Spleen (tissue), 11 donors: ENCODE measurements around the gene SYNDIG1L. TPM values are rescaled to one million over a fixed set of nuclear protein-coding genes. Genes with fewer than 3 reads are reported as not detected.

Experiments used
- DNase-seq: peaks from one replicate; pipeline ENCODE4 v3.0.0-alpha.2; 2020
- H3K27ac ChIP-seq, 8 donors: fragments of 200-600 bp; sonication (generic) in 7 of 8; 1 replicate in 4 of 8; 2 replicates in 4 of 8; pipeline versions ENCODE4 v1.5.0 to v1.8.0; 2016 to 2021; ENCODE audit warnings: inconsistent platforms in 4 of 8, mild to moderate bottlenecking in 4 of 8, moderate library complexity in 1 of 8
- H3K27me3 ChIP-seq, 7 donors: fragments of 200-600 bp; sonication (generic) in 6 of 7; replicated peaks in 1 of 7; 1 replicate in 4 of 7; 2 replicates in 3 of 7; pipeline versions ENCODE4 v1.5.0 to v1.8.0; 2016 to 2021; ENCODE audit warnings: inconsistent platforms in 3 of 7, mild to moderate bottlenecking in 1 of 7
- H3K36me3 ChIP-seq, 6 donors: fragments of 200-600 bp; sonication (generic) in 5 of 6; 1 replicate in 4 of 6; 2 replicates in 2 of 6; pipeline versions ENCODE4 v1.5.0 to v1.8.0; 2016 to 2021; ENCODE audit warnings: inconsistent platforms in 2 of 6
- H3K4me1 ChIP-seq, 6 donors: fragments of 200-600 bp; sonication (generic) in 5 of 6; 1 replicate in 3 of 6; 2 replicates in 3 of 6; pipeline versions ENCODE4 v1.5.0 to v1.8.0; 2016 to 2021; ENCODE audit warnings: inconsistent platforms in 3 of 6
- H3K4me3 ChIP-seq, 8 donors: fragments of 200-600 bp; sonication (generic) in 7 of 8; 1 replicate in 4 of 8; 2 replicates in 4 of 8; pipeline versions ENCODE4 v1.5.0 to v1.8.0; 2016 to 2021; ENCODE audit warnings: inconsistent platforms in 4 of 8, mild to moderate bottlenecking in 4 of 8, moderate library complexity in 2 of 8
- H3K9me3 ChIP-seq, 8 donors: fragments of 200-600 bp; sonication (generic) in 7 of 8; 1 replicate in 4 of 8; 2 replicates in 4 of 8; pipeline versions ENCODE4 v1.5.0 to v1.8.0; 2016 to 2021; ENCODE audit warnings: inconsistent platforms in 4 of 8
- CTCF ChIP-seq, 11 experiments: fragments of 200-600 bp in 7 of 11; fragments of 450-650 bp in 4 of 11; sonication (generic) in 4 of 11; IDR thresholded peaks in 8 of 11; conservative IDR thresholded peaks in 3 of 11; 1 replicate in 7 of 11; 2 replicates in 4 of 11; pipeline versions ENCODE4 v1.4.0 to v1.8.0; 2016 to 2021; ENCODE audit warnings: antibody characterized with exemption in 11 of 11, inconsistent platforms in 4 of 11, mild to moderate bottlenecking in 1 of 11
- POLR2A ChIP-seq, 3 donors: fragments of 450-650 bp; IDR thresholded peaks; one replicate each; pipeline ENCODE4 v1.5.1; 2017; ENCODE audit warnings: antibody characterized with exemption in 3 of 3, mild to moderate bottlenecking in 1 of 3
- POLR2AphosphoS5 ChIP-seq, 3 donors: sonication (generic); formaldehyde crosslinking; IDR thresholded peaks; one replicate each; pipeline ENCODE4 v1.5.1; 2017; ENCODE audit warnings: antibody characterized with exemption in 3 of 3
- WGBS, 5 donors: extraction: QIAGEN DNeasy Blood & Tissue Kit in 3 of 5; methylation state at CpG; one replicate each; pipeline versions ENCODE4 v1.1.5 to v1.1.7; 2013 to 2018; 5-methylcytosine and 5-hydroxymethylcytosine counted together
- intact Hi-C: fragments of 100-400 bp; cut with DNase I; formaldehyde crosslinking; loops from one replicate; pipeline ENCODE4 v1.15.0; 2023; ENCODE audit warnings: low total_unique reads
- polyA plus RNA-seq, 3 donors: library from polyadenylated mRNA; stranded (reverse); fragments of 200-250 nt; gene quantifications; one replicate each; pipeline ENCODE4 v1.2.1, GENCODE V29; 2013
- total RNA-seq, 7 donors: library from RNA; depleted of rRNA in 3 of 7; stranded (reverse); fragments of >200 nt in 3 of 7; fragmentation: NEBNext Ultra II Directional in 4 of 7; extraction: Animal tissue kit (Norgen Biotek cat#: 25700) in 4 of 7; gene quantifications; one replicate each; pipeline versions ENCODE4 v1.1.0 to v1.2.1, GENCODE V29; 2016 to 2021
- donor health status: healthy with polysubstance abuse.
- donor health status: DM: no; HTN: no; CAD: no; lungs with moderate emphysema.
- donor health status: DM: no; HTN: no; CAD: no.
- donor health status: Bipolar disorder and iron deficiency.
- donor health status: healthy.
- donor health status: DM: no; HTN: no; CAD: no.
- donor health status: DM: yes; HTN: yes; CAD: no.

SYNDIG1L gene
- total and polyA plus RNA-seq, 10 donors: 0.03 to 0.52 (median 0.22) TPM; not detected in 1

GRCh38 chr14:74408870-74409269 is 17.1 kb downstream of the SYNDIG1L start:
- 83 to 94% (median 89%) methylated on average over 3 of the region's 3 CpGs for WGBS, 5 donors
- Histone ChIP-seq H3K4me1 (peaks cover 0 to 5% (median 0%) of the 10 kb centered on the region in 6 donors), H3K9me3 (no peaks in the 10 kb centered on the region), H3K27ac (no peak overlapping the region), H3K4me3 (no peak overlapping the region), H3K36me3 (no peaks in the 10 kb centered on the region), H3K27me3 (peaks cover 0 to 10% (median 0%) of the 10 kb centered on the region in 7 donors)
- no peak for DNase-seq
- TF ChIP-seq POLR2A (IDR thresholded peaks at IDR 0.05) (no peak), POLR2AphosphoS5 (IDR thresholded peaks at IDR 0.05) (no peak)
- intact Hi-C loops: no loop called here

- WGBS, 5 donors: 69 to 85% (median 80%) methylated on average over 5 of the region's 5 CpGs
These were observed 18.2 kb downstream of the SYNDIG1L start for GRCh38 chr14:74407801-74408154.

GRCh38 chr14:74407021-74407800 is 18.8 kb downstream of the SYNDIG1L start:
- H3K4me3 ChIP-seq: no peak overlapping the region
- peaks cover 0 to 10% (median 0%) of the 10 kb centered on the region in 7 donors for H3K27me3 ChIP-seq
- no peak for DNase-seq
- no peaks in the 10 kb centered on the region for H3K9me3 ChIP-seq
- TF ChIP-seq POLR2AphosphoS5 (IDR thresholded peaks at IDR 0.05) (no peak), POLR2A (IDR thresholded peaks at IDR 0.05) (no peak), CTCF (IDR thresholded peaks at IDR 0.05 in 8 of 11, conservative IDR thresholded peaks at IDR 0.05 in 3 of 11) (no peak)
- no peak overlapping the region for H3K27ac ChIP-seq
- H3K4me1 ChIP-seq: peaks cover 5 to 18% (median 15%) of the 10 kb centered on the region in 6 donors
- intact Hi-C loops: no loop called here
- H3K36me3 ChIP-seq: no peaks in the 10 kb centered on the region
- 85 to 90% (median 89%) methylated on average over 7 to 17 of the region's 17 CpGs for WGBS, 5 donors

More at GRCh38 chr14:74407801-74408154, 18.2 kb downstream of the SYNDIG1L start:
- intact Hi-C loops: no loop called here
- Histone ChIP-seq H3K9me3 (no peaks in the 10 kb centered on the region), H3K27ac (no peak overlapping the region), H3K4me1 (peaks cover 0 to 13% (median 9%) of the 10 kb centered on the region in 6 donors), H3K4me3 (no peak overlapping the region), H3K27me3 (peaks cover 0 to 10% (median 0%) of the 10 kb centered on the region in 7 donors), H3K36me3 (no peaks in the 10 kb centered on the region)
- DNase-seq: no peak
- TF ChIP-seq POLR2A (IDR thresholded peaks at IDR 0.05) (no peak), POLR2AphosphoS5 (IDR thresholded peaks at IDR 0.05) (no peak), CTCF (IDR thresholded peaks at IDR 0.05 in 8 of 11, conservative IDR thresholded peaks at IDR 0.05 in 3 of 11) (no peak)

- no peaks in the 10 kb centered on the region for H3K9me3 ChIP-seq
- no peak for DNase-seq
- no peak overlapping the region for H3K4me3 ChIP-seq
- 85 to 95% (median 90%) methylated on average over 2 to 4 of the region's 4 CpGs for WGBS, 5 donors
- peaks cover 0 to 10% (median 0%) of the 10 kb centered on the region in 7 donors for H3K27me3 ChIP-seq
- TF ChIP-seq POLR2A (IDR thresholded peaks at IDR 0.05) (no peak), POLR2AphosphoS5 (IDR thresholded peaks at IDR 0.05) (no peak), CTCF (IDR thresholded peaks at IDR 0.05 in 8 of 11, conservative IDR thresholded peaks at IDR 0.05 in 3 of 11) (no peak)
- H3K36me3 ChIP-seq: no peaks in the 10 kb centered on the region
- no peak overlapping the region for H3K27ac ChIP-seq
- peaks cover 21 to 34% (median 30%) of the 10 kb centered on the region in 6 donors for H3K4me1 ChIP-seq
- intact Hi-C loops: no loop called here
These were observed 20.3 kb downstream of the SYNDIG1L start for GRCh38 chr14:74405663-74406062.
